Measurements from ENCODE around the gene SEC61B. TPM values are rescaled to one million over a fixed set of nuclear protein-coding genes. Genes with fewer than 3 reads are reported as not detected.

Gene SEC61B
- total RNA-seq, 1 donor from 2014 or later, result 131 TPM

DNA sequence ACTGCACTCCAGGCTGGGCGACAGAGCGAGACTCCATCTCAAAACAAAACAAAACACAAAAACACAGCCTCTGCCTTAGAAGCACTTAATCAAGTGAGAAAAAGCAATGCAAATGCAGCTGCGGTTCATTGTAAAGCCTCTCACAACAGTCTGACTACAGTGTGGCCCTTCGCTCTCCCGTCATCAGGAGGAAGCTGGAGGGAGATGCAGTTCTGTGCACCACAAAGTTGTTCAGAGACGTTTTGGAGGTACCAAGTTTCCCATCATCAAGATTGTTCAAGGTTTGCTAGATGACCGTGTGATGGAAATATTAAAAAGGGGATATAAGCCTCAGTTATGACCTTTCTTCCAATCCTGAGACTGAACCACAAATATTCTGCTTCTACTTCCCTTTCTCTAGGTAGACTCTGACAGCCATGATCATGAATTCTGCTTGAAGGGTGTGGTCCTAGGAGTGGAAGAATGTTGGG lies 40.9 kb downstream of the SEC61B start:
- TF ChIP-seq, protein P1, sequence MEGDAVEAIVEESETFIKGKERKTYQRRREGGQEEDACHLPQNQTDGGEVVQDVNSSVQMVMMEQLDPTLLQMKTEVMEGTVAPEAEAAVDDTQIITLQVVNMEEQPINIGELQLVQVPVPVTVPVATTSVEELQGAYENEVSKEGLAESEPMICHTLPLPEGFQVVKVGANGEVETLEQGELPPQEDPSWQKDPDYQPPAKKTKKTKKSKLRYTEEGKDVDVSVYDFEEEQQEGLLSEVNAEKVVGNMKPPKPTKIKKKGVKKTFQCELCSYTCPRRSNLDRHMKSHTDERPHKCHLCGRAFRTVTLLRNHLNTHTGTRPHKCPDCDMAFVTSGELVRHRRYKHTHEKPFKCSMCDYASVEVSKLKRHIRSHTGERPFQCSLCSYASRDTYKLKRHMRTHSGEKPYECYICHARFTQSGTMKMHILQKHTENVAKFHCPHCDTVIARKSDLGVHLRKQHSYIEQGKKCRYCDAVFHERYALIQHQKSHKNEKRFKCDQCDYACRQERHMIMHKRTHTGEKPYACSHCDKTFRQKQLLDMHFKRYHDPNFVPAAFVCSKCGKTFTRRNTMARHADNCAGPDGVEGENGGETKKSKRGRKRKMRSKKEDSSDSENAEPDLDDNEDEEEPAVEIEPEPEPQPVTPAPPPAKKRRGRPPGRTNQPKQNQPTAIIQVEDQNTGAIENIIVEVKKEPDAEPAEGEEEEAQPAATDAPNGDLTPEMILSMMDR (IDR thresholded peaks at IDR 0.05; ENCODE audit: partially characterized antibody, unreplicated experiment), result no peak
- H3K27ac Mint-ChIP-seq (ENCODE audit: unreplicated experiment), result no peak overlapping the region
- no peaks in the 10 kb centered on the region for H3K27me3 Mint-ChIP-seq (ENCODE audit: unreplicated experiment)
- no peak for DNase-seq
- H3K4me1 Mint-ChIP-seq (ENCODE audit: low read depth, unreplicated experiment), result peaks cover 3% of the 10 kb centered on the region
- H3K36me3 Mint-ChIP-seq (ENCODE audit: unreplicated experiment), result no peaks in the 10 kb centered on the region
- peaks cover 3% of the 10 kb centered on the region for H3K9me3 Mint-ChIP-seq (ENCODE audit: unreplicated experiment)
- no peak overlapping the region for H3K4me3 Mint-ChIP-seq (ENCODE audit: unreplicated experiment)

DNA sequence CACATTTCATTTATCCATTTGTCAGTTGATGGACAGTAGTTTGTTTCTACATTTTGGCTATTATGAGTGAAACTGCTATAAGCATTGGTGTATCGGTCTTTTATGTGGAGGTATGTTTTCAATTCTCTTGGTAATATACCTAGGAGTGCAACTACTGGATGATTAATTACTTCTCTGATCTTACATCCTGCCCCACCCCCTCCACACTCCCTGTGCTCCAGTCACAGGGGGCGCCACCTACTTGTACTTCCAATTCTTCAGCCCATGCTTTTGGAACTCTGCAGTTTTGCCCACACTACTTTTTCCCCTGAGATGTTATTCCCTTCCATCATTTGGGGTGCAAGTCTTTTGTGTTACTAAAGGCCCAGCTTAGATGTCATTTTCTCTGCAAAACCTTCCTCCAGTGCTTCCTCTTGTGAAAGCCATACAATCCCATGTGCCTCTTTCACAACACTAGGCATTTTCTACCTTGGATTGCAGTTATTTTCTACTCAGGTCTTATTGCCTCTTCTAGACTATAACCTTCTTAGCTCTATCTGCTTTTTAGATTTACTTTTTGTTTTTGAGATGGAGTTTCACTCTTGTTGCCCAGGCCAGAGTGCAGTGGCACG lies 42.1 kb downstream of the SEC61B start:
- no peaks in the 10 kb centered on the region for H3K27me3 Mint-ChIP-seq (ENCODE audit: unreplicated experiment)
- TF ChIP-seq, protein P1 (IDR thresholded peaks at IDR 0.05; ENCODE audit: partially characterized antibody, unreplicated experiment), result no peak
- H3K27ac Mint-ChIP-seq (ENCODE audit: unreplicated experiment), result no peak overlapping the region
- H3K36me3 Mint-ChIP-seq (ENCODE audit: unreplicated experiment), result no peaks in the 10 kb centered on the region
- peak overlapping the region; percentile 8 for H3K4me3 Mint-ChIP-seq (ENCODE audit: unreplicated experiment)
- H3K9me3 Mint-ChIP-seq (ENCODE audit: unreplicated experiment), result peaks cover 3% of the 10 kb centered on the region
- no peak for DNase-seq
- H3K4me1 Mint-ChIP-seq (ENCODE audit: low read depth, unreplicated experiment), result peaks cover 3% of the 10 kb centered on the region

DNA sequence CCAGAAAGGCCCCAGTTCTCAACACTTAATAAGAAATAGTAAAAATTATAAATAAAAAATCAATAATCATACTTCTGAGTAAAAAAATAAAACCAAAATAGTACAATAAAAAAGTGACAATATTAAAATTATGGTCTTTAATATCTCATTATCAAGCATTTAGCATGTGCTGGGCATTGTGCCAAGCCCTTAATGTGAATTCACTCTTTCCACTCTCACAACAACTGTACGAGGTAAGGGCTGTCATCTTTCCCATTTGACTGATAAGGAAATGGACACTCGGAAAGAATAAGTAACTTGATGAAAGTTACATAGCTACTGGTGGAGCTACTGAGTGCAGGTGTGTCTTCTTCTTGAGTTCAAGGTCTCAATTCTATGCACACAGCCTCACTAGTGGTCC lies 43.6 kb downstream of the SEC61B start:
- Mint-ChIP-seq H3K4me1 (ENCODE audit: low read depth, unreplicated experiment) (no peaks in the 10 kb centered on the region), H3K27me3 (ENCODE audit: unreplicated experiment) (no peaks in the 10 kb centered on the region), H3K4me3 (ENCODE audit: unreplicated experiment) (no peak overlapping the region), H3K27ac (ENCODE audit: unreplicated experiment) (no peak overlapping the region), H3K9me3 (ENCODE audit: unreplicated experiment) (peaks cover 3% of the 10 kb centered on the region), H3K36me3 (ENCODE audit: unreplicated experiment) (no peaks in the 10 kb centered on the region)
- TF ChIP-seq, protein P1 (IDR thresholded peaks at IDR 0.05; ENCODE audit: partially characterized antibody, unreplicated experiment), result no peak
- no peak for DNase-seq

DNA sequence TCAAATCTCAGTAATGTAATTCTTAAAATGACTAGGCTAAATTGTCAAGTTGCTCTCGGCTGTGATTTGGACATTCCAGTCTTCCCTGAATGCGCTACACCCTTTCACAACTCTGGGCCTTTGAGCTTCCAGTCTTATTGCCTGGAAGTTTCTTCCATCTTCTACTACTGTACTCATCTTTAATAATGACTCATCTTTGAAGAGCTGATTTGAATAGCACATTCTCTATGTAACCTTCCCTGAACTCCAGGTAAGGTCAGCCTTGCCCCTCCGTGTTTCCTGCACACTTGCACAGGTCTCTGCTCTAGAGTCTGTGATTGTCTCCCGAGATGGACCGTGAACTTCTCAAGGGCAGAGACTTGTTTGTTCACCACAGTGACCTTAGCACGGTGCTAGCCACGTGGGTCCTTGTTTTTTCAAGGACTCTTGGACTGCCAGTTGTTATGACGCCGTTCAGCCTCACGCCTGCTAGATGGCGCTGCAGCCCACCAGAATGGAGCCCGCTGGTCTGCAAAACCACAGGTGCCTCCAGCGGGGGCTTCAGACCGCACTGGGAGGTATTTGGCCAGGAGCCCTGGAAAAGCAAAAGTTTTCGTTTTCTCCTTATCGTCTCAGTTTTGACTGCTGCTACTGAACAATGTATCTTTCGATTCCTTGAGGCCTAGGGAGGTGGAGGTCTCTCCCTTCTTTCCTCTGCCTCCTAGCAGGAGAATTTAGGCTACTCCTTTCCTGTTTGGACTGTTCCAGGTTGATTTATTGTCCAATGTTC lies 44.4 kb downstream of the SEC61B start:
- DNase-seq, result peak; percentile 87
- Mint-ChIP-seq H3K9me3 (ENCODE audit: unreplicated experiment) (peaks cover 3% of the 10 kb centered on the region), H3K36me3 (ENCODE audit: unreplicated experiment) (no peaks in the 10 kb centered on the region), H3K27ac (ENCODE audit: unreplicated experiment) (no peak overlapping the region), H3K4me3 (ENCODE audit: unreplicated experiment) (no peak overlapping the region), H3K4me1 (ENCODE audit: low read depth, unreplicated experiment) (peaks cover 3% of the 10 kb centered on the region), H3K27me3 (ENCODE audit: unreplicated experiment) (no peaks in the 10 kb centered on the region)
- TF ChIP-seq, protein P1 (IDR thresholded peaks at IDR 0.05; ENCODE audit: partially characterized antibody, unreplicated experiment), result peak; percentile 90

DNA sequence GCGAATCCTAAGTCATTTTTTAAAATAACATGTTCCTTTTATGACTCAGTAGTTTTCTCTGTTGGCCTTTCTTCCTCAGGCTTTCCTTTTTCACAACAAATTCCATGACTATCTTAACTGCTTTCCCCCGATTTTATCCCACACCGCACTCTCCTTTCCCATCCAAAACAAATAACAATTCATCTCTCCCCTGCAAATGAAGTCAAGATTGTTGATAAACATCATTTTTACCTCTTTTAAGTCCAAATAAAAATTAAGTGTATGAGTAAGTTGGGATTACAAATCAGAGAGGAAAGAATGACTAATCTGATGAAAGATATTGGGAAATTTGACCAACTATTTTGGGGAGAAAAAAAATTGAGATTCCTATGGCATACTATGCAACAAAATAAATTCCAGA lies 47.3 kb downstream of the SEC61B start:
- no peak overlapping the region for H3K27ac Mint-ChIP-seq (ENCODE audit: unreplicated experiment)
- peaks cover 3% of the 10 kb centered on the region for H3K4me1 Mint-ChIP-seq (ENCODE audit: low read depth, unreplicated experiment)
- H3K4me3 Mint-ChIP-seq (ENCODE audit: unreplicated experiment), result no peak overlapping the region
- peaks cover 3% of the 10 kb centered on the region for H3K9me3 Mint-ChIP-seq (ENCODE audit: unreplicated experiment)
- H3K27me3 Mint-ChIP-seq (ENCODE audit: unreplicated experiment), result no peaks in the 10 kb centered on the region
- no peak for DNase-seq
- no peaks in the 10 kb centered on the region for H3K36me3 Mint-ChIP-seq (ENCODE audit: unreplicated experiment)
- TF ChIP-seq, protein P1 (IDR thresholded peaks at IDR 0.05; ENCODE audit: partially characterized antibody, unreplicated experiment), result no peak

All from glutamatergic neuron (in vitro differentiated cells).